ENCODE results near the gene PAGE3. TPM values are rescaled to one million over a fixed set of nuclear protein-coding genes. Genes with fewer than 3 reads are reported as not detected.

Gene PAGE3
- total and polyA plus RNA-seq, 2 of the 8 experiments (the other 6 are each of a cell fraction or from before 2014, with no cell fraction given), result not detected

GRCh38 chrX:55253528-55253927 is 11.2 kb downstream of the PAGE3 start:
- FAIRE-seq (no peak), DNase-seq (ENCODE audit: low read depth in 1 of 2, low spot score in 2 of 2) (no peak)
- Histone ChIP-seq H2BK15ac (ENCODE audit: low read length) (no peak overlapping the region), H3K79me2 (ENCODE audit: control insufficient read depth in 1 of 2, insufficient read depth in 2 of 2, low read length in 2 of 2) (no peaks in the 10 kb centered on the region), H2BK12ac (ENCODE audit: low read depth, low read length) (no peak overlapping the region), H3K18ac (ENCODE audit: extremely low read depth, low read length) (no peak overlapping the region), H4K8ac (ENCODE audit: extremely low read depth, insufficient read depth, low read length) (no peak overlapping the region), H3K27me3 (replicated peaks in 1 of 4; ENCODE audit: control insufficient read depth in 3 of 4, extremely low read depth in 1 of 4, insufficient read depth in 3 of 4, low read length in 3 of 4) (no peaks in the 10 kb centered on the region), H2AK5ac (ENCODE audit: low read depth, low read length) (no peak overlapping the region), H3K14ac (ENCODE audit: insufficient read length) (no peak overlapping the region), H3K23me2 (ENCODE audit: low read depth, low read length) (no peaks in the 10 kb centered on the region), H2BK20ac (ENCODE audit: low read length) (no peak overlapping the region), H3K9ac (replicated peaks in 1 of 4; ENCODE audit: extremely low read depth in 1 of 4, low read depth in 3 of 4, low read length in 3 of 4) (no peak overlapping the region), H2BK120ac (replicated peaks; ENCODE audit: low read depth, low read length) (no peak overlapping the region), H3K27ac (ENCODE audit: low read depth, low read length) (no peak overlapping the region), H2BK5ac (ENCODE audit: low read depth, low read length) (no peak overlapping the region), H3K4me1 (replicated peaks in 1 of 4; ENCODE audit: control insufficient read depth in 3 of 4, insufficient read depth in 4 of 4, low read length in 3 of 4) (no peaks in the 10 kb centered on the region), H3K23ac (ENCODE audit: insufficient read length) (no peak overlapping the region), H3K9me3 (ENCODE audit: insufficient read depth in 2 of 2, low read depth in 1 of 2, low read length in 1 of 2) (peaks cover 5 to 7% of the 10 kb centered on the region in 2 experiments; a peak in 2 of 4 replicates), H3K79me1 (ENCODE audit: low read depth, low read length) (no peaks in the 10 kb centered on the region), H3K36me3 (ENCODE audit: control insufficient read depth in 2 of 4, insufficient read depth in 4 of 4, low read length in 3 of 4) (no peaks in the 10 kb centered on the region; a peak in 1 of 8 replicates), H3K56ac (replicated peaks; ENCODE audit: insufficient read length, low read depth, low read length) (no peak overlapping the region), H3K4ac (replicated peaks; ENCODE audit: insufficient read length, low read depth, low read length) (no peak overlapping the region), H3K4me2 (ENCODE audit: insufficient read depth in 1 of 2, low read depth in 2 of 2, low read length in 2 of 2) (no peak overlapping the region), H2AFZ (ENCODE audit: low read length) (no peak overlapping the region), H4K91ac (replicated peaks; ENCODE audit: insufficient read length, low read length) (no peak overlapping the region), H4K5ac (ENCODE audit: insufficient read length, low read depth, low read length) (no peak overlapping the region), H3K4me3 (ENCODE audit: extremely low read depth in 1 of 4, insufficient read depth in 2 of 4, low read depth in 3 of 4, low read length in 4 of 4) (no peak overlapping the region), H4K20me1 (replicated peaks in 1 of 2; ENCODE audit: control insufficient read depth in 1 of 2, insufficient read depth in 2 of 2, low read length in 2 of 2) (no peaks in the 10 kb centered on the region)
- TF ChIP-seq EZH2 (IDR thresholded peaks at IDR 0.05; ENCODE audit: low read depth, low read length, severe bottlenecking) (no peak), POU5F1 (IDR thresholded peaks at IDR 0.05; ENCODE audit: low read depth, low read length) (no peak)
- ChIA-PET POLR2A (ENCODE audit: partially characterized antibody) (no interaction called here), CTCF (ENCODE audit: partially characterized antibody) (no interaction called here)
